HCT116 (cell line): ENCODE data around the gene CETN2. TPM values are rescaled to one million over a fixed set of nuclear protein-coding genes. Genes with fewer than 3 reads are reported as not detected.
A peak's percentile ranks its signal among the peaks of the same experiment; 100 is the strongest.

Experiments
- ATAC-seq: fragments of 200-7000 bp; cut with Tn5 transposase; 2 replicates; pipeline ENCODE4 v1.9.1; 2020; ENCODE audit warnings: mild to moderate bottlenecking, moderate library complexity
- BruUV-seq: library from RNA; stranded (reverse); fragments of 400-500 nt; replicated peaks from 2 replicates; lab custom pipeline; 2021; lab: Mats Ljungman, UMichigan
- CTCF ChIA-PET: fragments of 300-600 bp; sonication (Branson Sonifier 250); formaldehyde crosslinking; loops from one replicate; lab custom pipeline; 2021; ENCODE audit warnings: antibody characterized with exemption; lab: Charles Lee
- POLR2A ChIA-PET: fragments of 300-600, 350-600 bp; sonication (Branson Sonifier 250); formaldehyde crosslinking; loops from one replicate; lab custom pipeline; 2021; ENCODE audit warnings: antibody characterized with exemption; lab: Charles Lee
- RAD21 ChIA-PET, 2 experiments: fragments of 300-600 bp; sonication (Branson Sonifier 250); formaldehyde crosslinking; loops; one replicate each; lab custom pipeline; 2023; ENCODE audit warnings: low total read pairs in 2 of 2; ENCODE audit not compliant: uncharacterized antibody in 2 of 2, unreplicated experiment in 2 of 2, low non-redundant PET in 1 of 2; lab: Charles Lee
- DNase-seq: peaks from one replicate; pipeline ENCODE4 v3.0.0-alpha.2; 2010; ENCODE audit warnings: low read depth, low spot score
- H2AFZ ChIP-seq: fragments of 200-600 bp; shearing (Covaris generic), sonication (generic); 2 replicates; pipeline ENCODE4 v1.6.1; 2017; ENCODE audit warnings: low read depth, mixed run types, mixed read lengths, antibody characterized with exemption, low read length; ENCODE audit not compliant: poor library complexity, severe bottlenecking
- H3K27ac ChIP-seq: 2 replicates; pipeline ENCODE4 v1.5.1; 2012; ENCODE audit warnings: low read depth, low read length
- H3K27me3 ChIP-seq: fragments of 200-600 bp; sonication (generic); 2 replicates; pipeline ENCODE4 v1.6.1; 2016; ENCODE audit warnings: mixed run types, low read length, mixed read lengths; ENCODE audit not compliant: insufficient read depth
- H3K36me3 ChIP-seq, 2 experiments: fragments of 200-500 bp in 1 of 2; fragments of 200-600 bp in 1 of 2; sonication (Bioruptor generic) in 1 of 2; sonication (generic) in 1 of 2; 2 replicates each; pipeline versions ENCODE4 v1.5.1 to v1.6.1; 2014 to 2016; ENCODE audit warnings: low read length in 2 of 2, inconsistent platforms in 1 of 2, mixed read lengths in 1 of 2, mixed run types in 1 of 2; ENCODE audit not compliant: insufficient read depth in 2 of 2, control insufficient read depth in 1 of 2
- H3K4me1 ChIP-seq, 2 experiments: fragments of 200-600 bp in 1 of 2; sonication (generic) in 1 of 2; 2 replicates each; pipeline versions ENCODE4 v1.5.1 to v1.6.1; 2012 to 2017; ENCODE audit warnings: low read length in 2 of 2, inconsistent platforms in 1 of 2, mild to moderate bottlenecking in 1 of 2, mixed read lengths in 1 of 2, mixed run types in 1 of 2, moderate library complexity in 1 of 2; ENCODE audit not compliant: insufficient read depth in 2 of 2, control insufficient read depth in 1 of 2
- H3K4me2 ChIP-seq: fragments of 200-600 bp; sonication (generic); 2 replicates; pipeline ENCODE4 v1.6.1; 2017; ENCODE audit warnings: mixed run types, low read length, mixed read lengths
- H3K4me3 ChIP-seq, 2 experiments: fragments of 200-600 bp in 1 of 2; sonication (generic) in 1 of 2; replicated peaks in 1 of 2; 2 replicates each; pipeline ENCODE4 v1.5.1; 2011 to 2016; ENCODE audit warnings: low read length in 2 of 2, control low read depth in 1 of 2, low read depth in 1 of 2, mild to moderate bottlenecking in 1 of 2, mixed read lengths in 1 of 2, mixed run types in 1 of 2
- H3K79me2 ChIP-seq: fragments of 200-600 bp; sonication (generic); 2 replicates; pipeline ENCODE4 v1.6.1; 2017; ENCODE audit warnings: mild to moderate bottlenecking, mixed run types, low read length, moderate library complexity, mixed read lengths; ENCODE audit not compliant: insufficient read depth
- H3K9ac ChIP-seq: fragments of 200-600 bp; sonication (generic); 2 replicates; pipeline ENCODE4 v1.6.1; 2016; ENCODE audit warnings: low read length, mixed read lengths
- H3K9me2 ChIP-seq: fragments of 200-600 bp; sonication (generic), shearing (Covaris generic); 2 replicates; pipeline ENCODE4 v1.6.1; 2017; ENCODE audit warnings: mixed run types, mild to moderate bottlenecking, moderate library complexity; ENCODE audit not compliant: insufficient read depth
- H3K9me3 ChIP-seq, 2 experiments: fragments of 200-500 bp in 1 of 2; fragments of 200-600 bp in 1 of 2; sonication (Bioruptor generic) in 1 of 2; sonication (generic) in 1 of 2; 2 replicates each; pipeline ENCODE4 v1.6.1; 2014 to 2017; ENCODE audit warnings: low read length in 2 of 2, mixed read lengths in 2 of 2, inconsistent platforms in 1 of 2, low read depth in 1 of 2, mild to moderate bottlenecking in 1 of 2, mixed run types in 1 of 2, moderate library complexity in 1 of 2; ENCODE audit not compliant: control insufficient read depth in 1 of 2, insufficient read depth in 1 of 2
- H4K20me1 ChIP-seq: fragments of 200-600 bp; sonication (generic), shearing (Covaris generic); 2 replicates; pipeline ENCODE4 v1.6.1; 2017; ENCODE audit warnings: mixed run types, mild to moderate bottlenecking, moderate library complexity; ENCODE audit not compliant: insufficient read depth
- RAD21 ChIP-seq: IDR thresholded peaks from 2 replicates; pipeline ENCODE4 v1.6.1; 2012; ENCODE audit warnings: low read depth, mild to moderate bottlenecking
- intact Hi-C: fragments of 100-400 bp; cut with micrococcal nuclease; formaldehyde crosslinking; loops from 2 replicates; pipeline ENCODE4 v1.10.0; 2022
- total RNA-seq: library from RNA; stranded (reverse); gene quantifications from one replicate; pipeline ENCODE4 v1.2.1, GENCODE V29; 2021; ENCODE audit not compliant: unreplicated experiment
- TF ChIP-seq, protein P1 (sequence below), 3 experiments: fragments of 200-600 bp in 1 of 3; sonication (generic) in 1 of 3; IDR thresholded peaks in 2 of 3; conservative IDR thresholded peaks in 1 of 3; 2 replicates each; pipeline ENCODE4 v1.5.1; 2012 to 2017; ENCODE audit warnings: low read depth in 2 of 3, low read length in 2 of 3, antibody characterized with exemption in 1 of 3, borderline replicate concordance in 1 of 3, control low read depth in 1 of 3, mild to moderate bottlenecking in 1 of 3, mixed read lengths in 1 of 3, mixed run types in 1 of 3, moderate library complexity in 1 of 3; ENCODE audit not compliant: insufficient read depth in 1 of 3
- TF ChIP-seq, protein P2 (sequence below): IDR thresholded peaks from 2 replicates; pipeline ENCODE4 v1.6.1; 2011; ENCODE audit warnings: mild to moderate bottlenecking, low read length, moderate library complexity; ENCODE audit not compliant: insufficient replicate concordance; ENCODE audit errors: extremely low read depth

CETN2 gene
- total RNA-seq, 1 experiment from 2014 or later = 20.9 TPM

DNA sequence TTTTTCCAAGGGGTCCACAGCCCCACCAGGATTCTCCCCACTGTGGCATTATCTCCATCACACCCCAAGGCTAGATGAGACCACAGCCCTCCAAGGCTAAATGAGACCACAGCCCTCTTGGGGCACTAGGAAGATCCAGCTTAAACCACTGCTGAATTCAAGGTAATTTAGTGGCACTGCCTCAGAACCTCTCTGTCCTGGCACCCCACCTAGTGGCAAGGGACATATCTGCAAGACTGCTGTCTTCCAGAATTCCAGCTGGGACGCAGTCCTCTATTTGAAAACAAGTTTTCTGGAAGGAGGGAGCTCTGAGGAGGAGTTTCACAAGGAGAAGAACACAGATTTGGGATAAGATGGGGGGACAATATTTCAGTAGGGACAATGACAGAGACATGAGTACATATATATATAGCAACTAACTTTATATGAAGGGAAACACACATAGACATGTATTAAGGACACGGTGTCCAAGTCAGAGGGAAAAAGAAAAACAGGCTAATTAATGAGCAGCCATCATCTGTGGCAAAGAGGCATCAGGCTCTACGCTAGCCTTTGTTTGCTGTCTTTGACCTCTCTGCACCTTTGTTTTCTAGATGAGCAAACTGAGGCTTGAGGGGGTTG, 9.3 kb downstream of the CETN2 start:
- Histone ChIP-seq H3K9me2 (no peaks in the 10 kb centered on the region), H4K20me1 (no peaks in the 10 kb centered on the region), H3K4me2 (no peak overlapping the region), H2AFZ (no peak overlapping the region), H3K4me3 (no peak overlapping the region), H3K9ac (no peak overlapping the region), H3K79me2 (no peaks in the 10 kb centered on the region), H3K27ac (no peak overlapping the region), H3K9me3 (no peaks in the 10 kb centered on the region), H3K36me3 (no peaks in the 10 kb centered on the region)
- RAD21 ChIA-PET = interaction anchor here in 1 of 2 experiments (0.8 kb wide), 1 partner anchor 10 kb away, joined by 3 read pairs; the partner anchor contains the start of genes CETN2 and NSDHL
- CTCF ChIA-PET = interaction anchor here (0.6 to 2.2 kb wide), 12 partner anchors 10 to 1071 kb away, joined by 3 to 10 read pairs (median 6); partner anchors contain the start of genes CETN2 and NSDHL
- POLR2A ChIA-PET = interaction anchor here (1.3 kb wide), 1 partner anchor 9 kb away, joined by 4 read pairs; the partner anchor contains the start of genes CETN2 and NSDHL
- intact Hi-C loops = loop anchor here (1.0 to 2.0 kb wide), 2 partner anchors 176 to 1072 kb away; no protein-coding TSS in a partner anchor
- TF ChIP-seq, protein P1, sequence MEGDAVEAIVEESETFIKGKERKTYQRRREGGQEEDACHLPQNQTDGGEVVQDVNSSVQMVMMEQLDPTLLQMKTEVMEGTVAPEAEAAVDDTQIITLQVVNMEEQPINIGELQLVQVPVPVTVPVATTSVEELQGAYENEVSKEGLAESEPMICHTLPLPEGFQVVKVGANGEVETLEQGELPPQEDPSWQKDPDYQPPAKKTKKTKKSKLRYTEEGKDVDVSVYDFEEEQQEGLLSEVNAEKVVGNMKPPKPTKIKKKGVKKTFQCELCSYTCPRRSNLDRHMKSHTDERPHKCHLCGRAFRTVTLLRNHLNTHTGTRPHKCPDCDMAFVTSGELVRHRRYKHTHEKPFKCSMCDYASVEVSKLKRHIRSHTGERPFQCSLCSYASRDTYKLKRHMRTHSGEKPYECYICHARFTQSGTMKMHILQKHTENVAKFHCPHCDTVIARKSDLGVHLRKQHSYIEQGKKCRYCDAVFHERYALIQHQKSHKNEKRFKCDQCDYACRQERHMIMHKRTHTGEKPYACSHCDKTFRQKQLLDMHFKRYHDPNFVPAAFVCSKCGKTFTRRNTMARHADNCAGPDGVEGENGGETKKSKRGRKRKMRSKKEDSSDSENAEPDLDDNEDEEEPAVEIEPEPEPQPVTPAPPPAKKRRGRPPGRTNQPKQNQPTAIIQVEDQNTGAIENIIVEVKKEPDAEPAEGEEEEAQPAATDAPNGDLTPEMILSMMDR (IDR thresholded peaks at IDR 0.05 in 2 of 3, conservative IDR thresholded peaks at IDR 0.05 in 1 of 3; ENCODE audit: borderline replicate concordance in 1 of 3, insufficient read depth in 1 of 3, low read depth in 2 of 3, low read length in 2 of 3) = peak; percentile 45 to 74 (median 68); a peak in 5 of 6 replicates
- TF ChIP-seq RAD21 = peak; percentile 69
- TF ChIP-seq, protein P2, sequence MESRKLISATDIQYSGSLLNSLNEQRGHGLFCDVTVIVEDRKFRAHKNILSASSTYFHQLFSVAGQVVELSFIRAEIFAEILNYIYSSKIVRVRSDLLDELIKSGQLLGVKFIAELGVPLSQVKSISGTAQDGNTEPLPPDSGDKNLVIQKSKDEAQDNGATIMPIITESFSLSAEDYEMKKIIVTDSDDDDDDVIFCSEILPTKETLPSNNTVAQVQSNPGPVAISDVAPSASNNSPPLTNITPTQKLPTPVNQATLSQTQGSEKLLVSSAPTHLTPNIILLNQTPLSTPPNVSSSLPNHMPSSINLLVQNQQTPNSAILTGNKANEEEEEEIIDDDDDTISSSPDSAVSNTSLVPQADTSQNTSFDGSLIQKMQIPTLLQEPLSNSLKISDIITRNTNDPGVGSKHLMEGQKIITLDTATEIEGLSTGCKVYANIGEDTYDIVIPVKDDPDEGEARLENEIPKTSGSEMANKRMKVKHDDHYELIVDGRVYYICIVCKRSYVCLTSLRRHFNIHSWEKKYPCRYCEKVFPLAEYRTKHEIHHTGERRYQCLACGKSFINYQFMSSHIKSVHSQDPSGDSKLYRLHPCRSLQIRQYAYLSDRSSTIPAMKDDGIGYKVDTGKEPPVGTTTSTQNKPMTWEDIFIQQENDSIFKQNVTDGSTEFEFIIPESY = no peak
- TF ChIP-seq, all 23 proteins: peak for 2
- BruUV-seq = no TSS peak
- peak; percentile 83 for ATAC-seq
- peak; percentile 18 for DNase-seq
- Histone ChIP-seq H3K27me3 (no peaks in the 10 kb centered on the region), H3K4me1 (no peaks in the 10 kb centered on the region)
